Stimulated activated CD4-positive, alpha-beta T cell treated with anti-CD3 and anti-CD28 coated beads, Interleukin-1b, Interleukin-23, amount 100 ng/mL, for 4 hours (primary cell): ENCODE data around the gene SORCS2.
"Not testable (repeated sequence)": the region's sequence is repeated elsewhere in the genome, so short reads cannot be mapped to it uniquely, and the experiment has no call there.

ENCODE experiments used
- DNase-seq, 2 donors: peaks; one replicate each; pipeline ENCODE4 v3.0.0-alpha.2; 2020; ENCODE audit warnings: low read depth in 2 of 2

Gene SORCS2

GRCh38 chr4:7199771-7200441 lies 7.6 kb downstream of the SORCS2 start:
- DNase-seq = no peak

GRCh38 chr4:7200801-7201200 lies 8.5 kb downstream of the SORCS2 start:
- no peak for DNase-seq

- DNase-seq = no peak
Measured at GRCh38 chr4:7201420-7202305, 9.3 kb downstream of the SORCS2 start.

- DNase-seq = no peak
Measured at GRCh38 chr4:7202411-7202810, 10.1 kb downstream of the SORCS2 start.

- no peak for DNase-seq
Measured at GRCh38 chr4:7204656-7205387, 12.5 kb downstream of the SORCS2 start.

GRCh38 chr4:7206385-7206784 lies 14.0 kb downstream of the SORCS2 start:
- no peak for DNase-seq

GRCh38 chr4:7206911-7207567 lies 14.7 kb downstream of the SORCS2 start:
- DNase-seq = no peak

- DNase-seq = no peak
Measured at GRCh38 chr4:7207628-7208231, 15.4 kb downstream of the SORCS2 start.

GRCh38 chr4:7208509-7209451 lies 16.4 kb downstream of the SORCS2 start:
- DNase-seq = no peak

GRCh38 chr4:7209699-7210098 lies 17.4 kb downstream of the SORCS2 start:
- no peak for DNase-seq

GRCh38 chr4:7210824-7211223 lies 18.5 kb downstream of the SORCS2 start:
- no peak for DNase-seq

GRCh38 chr4:7212101-7212674 lies 19.9 kb downstream of the SORCS2 start:
- DNase-seq = no peak

GRCh38 chr4:7212921-7213320 lies 20.6 kb downstream of the SORCS2 start:
- no peak for DNase-seq

- DNase-seq = no peak
Measured at GRCh38 chr4:7213807-7214206, 21.5 kb downstream of the SORCS2 start.

- DNase-seq = no peak
Measured at GRCh38 chr4:7214359-7214758, 22.0 kb downstream of the SORCS2 start.

- not testable (repeated sequence) for DNase-seq
Measured at GRCh38 chr4:7215187-7215586, 22.8 kb downstream of the SORCS2 start.

- no peak for DNase-seq
Measured at GRCh38 chr4:7217039-7217438, 24.7 kb downstream of the SORCS2 start.

GRCh38 chr4:7217474-7218321 lies 25.4 kb downstream of the SORCS2 start:
- no peak for DNase-seq

- DNase-seq = no peak
Measured at GRCh38 chr4:7218686-7219085, 26.3 kb downstream of the SORCS2 start.
